GM12878 (cell line): ENCODE results near the gene TCL1B. TPM values are rescaled to one million over a fixed set of nuclear protein-coding genes. Genes with fewer than 3 reads are reported as not detected.

Experiments
- CBFB ChIP-seq: IDR thresholded peaks from 2 replicates; pipeline ENCODE4 v1.6.1; 2016; ENCODE audit warnings: antibody characterized with exemption, low read depth
- JUNB ChIP-seq: IDR thresholded peaks from 2 replicates; pipeline ENCODE4 v1.6.1; 2016; ENCODE audit warnings: antibody characterized with exemption, mild to moderate bottlenecking
- MEF2B ChIP-seq: fragments of 450-650 bp; IDR thresholded peaks from 2 replicates; pipeline ENCODE4 v1.6.1; 2018; ENCODE audit warnings: mild to moderate bottlenecking, moderate library complexity; ENCODE audit not compliant: partially characterized antibody, poor library complexity, severe bottlenecking
- NFIC ChIP-seq: IDR thresholded peaks from 2 replicates; pipeline ENCODE4 v1.6.1; 2012; ENCODE audit warnings: low read depth, mild to moderate bottlenecking, inconsistent platforms, low read length, moderate library complexity
- TCF12 ChIP-seq: IDR thresholded peaks from 2 replicates; pipeline ENCODE4 v1.6.1; 2011; ENCODE audit warnings: low read depth, mild to moderate bottlenecking, low read length
- polyA plus RNA-seq, 11 experiments: library from polyadenylated mRNA; depleted of rRNA in 4 of 11; unstranded in 6 of 11; stranded (reverse) in 5 of 11; fragments of >200 nt; fragmentation: Nextera tagmentation in 4 of 11; fragmentation: Illumina TruSeq in 1 of 11; extraction: Ambion mirVana in 4 of 11; extraction: Trizol in 1 of 11; gene quantifications; 1 replicate in 1 of 11; 2 replicates in 10 of 11; pipeline versions ENCODE4 v1.2.1 to v1.2.3, GENCODE V29; 2011 to 2016; ENCODE audit warnings: inconsistent platforms in 2 of 11, missing spikeins in 2 of 11, low read depth in 1 of 11
- total RNA-seq, 4 experiments: library from RNA; depleted of rRNA in 3 of 4; stranded (reverse); fragments of >200 nt in 3 of 4; fragmentation: Illumina TruSeq in 1 of 4; extraction: Trizol in 1 of 4; gene quantifications; 2 replicates each; pipeline versions ENCODE4 v1.2.1 to v1.2.3, GENCODE V29; 2013 to 2021
- TF ChIP-seq, protein P1 (sequence below): IDR thresholded peaks from 2 replicates; pipeline ENCODE4 v1.6.1; 2012; ENCODE audit warnings: low read length, inconsistent platforms
- TF ChIP-seq, protein P2 (sequence below): IDR thresholded peaks from 2 replicates; pipeline ENCODE4 v1.6.1; 2012; ENCODE audit warnings: mild to moderate bottlenecking, low read depth, low read length

TCL1B gene
- total and polyA plus RNA-seq, 10 of the 15 experiments (the other 5 are each of a cell fraction or from before 2014, with no cell fraction given), result 0.10 to 0.18 (median 0.13) TPM; not detected in 6

DNA sequence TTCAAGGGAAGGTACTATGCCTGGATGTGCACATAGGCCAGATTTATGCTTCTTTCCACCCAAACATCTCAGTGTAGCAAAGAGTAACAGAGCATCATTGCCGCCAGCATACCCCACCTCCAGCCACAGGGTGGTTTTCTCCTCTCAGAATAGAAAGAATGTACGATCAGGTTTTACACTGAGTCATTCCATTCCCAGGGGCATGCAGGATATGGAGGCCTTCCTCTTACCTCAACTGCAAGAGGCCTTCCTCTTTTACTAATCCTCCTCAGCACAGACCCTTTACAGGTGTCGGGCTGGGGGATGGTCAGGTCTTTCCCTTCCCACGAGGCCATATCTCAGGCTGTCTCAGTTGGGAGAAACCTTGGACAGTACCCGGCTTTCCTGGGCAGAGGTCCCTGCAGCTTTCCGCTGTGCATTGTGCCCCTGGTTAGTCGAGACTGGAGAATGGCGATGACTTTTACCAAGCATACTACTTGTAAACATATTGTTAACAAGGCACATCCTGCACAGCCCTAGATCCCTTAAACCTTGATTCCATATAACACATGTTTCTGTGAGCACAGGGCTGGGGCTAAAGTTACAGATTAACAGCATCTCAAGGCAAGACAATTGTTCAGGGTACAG, 43.3 kb downstream of the TCL1B start (continued):
- TF ChIP-seq, protein P1, sequence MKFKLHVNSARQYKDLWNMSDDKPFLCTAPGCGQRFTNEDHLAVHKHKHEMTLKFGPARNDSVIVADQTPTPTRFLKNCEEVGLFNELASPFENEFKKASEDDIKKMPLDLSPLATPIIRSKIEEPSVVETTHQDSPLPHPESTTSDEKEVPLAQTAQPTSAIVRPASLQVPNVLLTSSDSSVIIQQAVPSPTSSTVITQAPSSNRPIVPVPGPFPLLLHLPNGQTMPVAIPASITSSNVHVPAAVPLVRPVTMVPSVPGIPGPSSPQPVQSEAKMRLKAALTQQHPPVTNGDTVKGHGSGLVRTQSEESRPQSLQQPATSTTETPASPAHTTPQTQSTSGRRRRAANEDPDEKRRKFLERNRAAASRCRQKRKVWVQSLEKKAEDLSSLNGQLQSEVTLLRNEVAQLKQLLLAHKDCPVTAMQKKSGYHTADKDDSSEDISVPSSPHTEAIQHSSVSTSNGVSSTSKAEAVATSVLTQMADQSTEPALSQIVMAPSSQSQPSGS, result peak; percentile 58; the same call in 1 of the 2 replicates
- TF ChIP-seq CBFB (0 out of 2 replicates have a peak, but pooled peaks have one; percentile 17), MEF2B (peak; percentile 64), TCF12 (0 out of 2 replicates have a peak, but pooled peaks have one; percentile 53), NFIC (peak; percentile 65), JUNB (peak; percentile 75)
- TF ChIP-seq, protein P2, sequence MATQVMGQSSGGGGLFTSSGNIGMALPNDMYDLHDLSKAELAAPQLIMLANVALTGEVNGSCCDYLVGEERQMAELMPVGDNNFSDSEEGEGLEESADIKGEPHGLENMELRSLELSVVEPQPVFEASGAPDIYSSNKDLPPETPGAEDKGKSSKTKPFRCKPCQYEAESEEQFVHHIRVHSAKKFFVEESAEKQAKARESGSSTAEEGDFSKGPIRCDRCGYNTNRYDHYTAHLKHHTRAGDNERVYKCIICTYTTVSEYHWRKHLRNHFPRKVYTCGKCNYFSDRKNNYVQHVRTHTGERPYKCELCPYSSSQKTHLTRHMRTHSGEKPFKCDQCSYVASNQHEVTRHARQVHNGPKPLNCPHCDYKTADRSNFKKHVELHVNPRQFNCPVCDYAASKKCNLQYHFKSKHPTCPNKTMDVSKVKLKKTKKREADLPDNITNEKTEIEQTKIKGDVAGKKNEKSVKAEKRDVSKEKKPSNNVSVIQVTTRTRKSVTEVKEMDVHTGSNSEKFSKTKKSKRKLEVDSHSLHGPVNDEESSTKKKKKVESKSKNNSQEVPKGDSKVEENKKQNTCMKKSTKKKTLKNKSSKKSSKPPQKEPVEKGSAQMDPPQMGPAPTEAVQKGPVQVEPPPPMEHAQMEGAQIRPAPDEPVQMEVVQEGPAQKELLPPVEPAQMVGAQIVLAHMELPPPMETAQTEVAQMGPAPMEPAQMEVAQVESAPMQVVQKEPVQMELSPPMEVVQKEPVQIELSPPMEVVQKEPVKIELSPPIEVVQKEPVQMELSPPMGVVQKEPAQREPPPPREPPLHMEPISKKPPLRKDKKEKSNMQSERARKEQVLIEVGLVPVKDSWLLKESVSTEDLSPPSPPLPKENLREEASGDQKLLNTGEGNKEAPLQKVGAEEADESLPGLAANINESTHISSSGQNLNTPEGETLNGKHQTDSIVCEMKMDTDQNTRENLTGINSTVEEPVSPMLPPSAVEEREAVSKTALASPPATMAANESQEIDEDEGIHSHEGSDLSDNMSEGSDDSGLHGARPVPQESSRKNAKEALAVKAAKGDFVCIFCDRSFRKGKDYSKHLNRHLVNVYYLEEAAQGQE, result peak; percentile 56; the same call in 1 of the 2 replicates
